OCI-M1 (cell line): ENCODE results near the gene GPR61.
A peak's percentile ranks its signal among the peaks of the same experiment; 100 is the strongest.

ENCODE experiments used
- DNase-seq: peaks from one replicate; lab custom pipeline; 2025; lab: John Stamatoyannopoulos, UW

Gene GPR61

GRCh38 chr1:109535971-109536491 is 3.6 kb upstream of the GPR61 start:
- DNase-seq: no peak

GRCh38 chr1:109537450-109538178 is 2.1 kb upstream of the GPR61 start:
- DNase-seq: no peak

GRCh38 chr1:109538827-109539555 is 681 bp upstream of the GPR61 start:
- DNase-seq: no peak

- no peak for DNase-seq
Measured at GRCh38 chr1:109541102-109541501, 1.4 kb downstream of the GPR61 start.

GRCh38 chr1:109542657-109543056 is 3.0 kb downstream of the GPR61 start:
- DNase-seq: no peak

- no peak for DNase-seq
Measured at GRCh38 chr1:109543283-109543987, 3.8 kb downstream of the GPR61 start.

- DNase-seq: no peak
Measured at GRCh38 chr1:109543988-109544735, 4.5 kb downstream of the GPR61 start.

GRCh38 chr1:109546311-109547109 is 6.8 kb downstream of the GPR61 start:
- peak; percentile 94 for DNase-seq

- DNase-seq: peak; percentile 74
Measured at GRCh38 chr1:109547463-109548320, 8.0 kb downstream of the GPR61 start.

- peak; percentile 98 for DNase-seq
Measured at GRCh38 chr1:109548321-109549267, 8.9 kb downstream of the GPR61 start, which contains the start of gene GNAI3. TSS of gene GNAI3 (plus strand) at chr1:109548615. CDS start at chr1:109548721, 106 bp downstream.

GRCh38 chr1:109556563-109556962 is 16.9 kb downstream of the GPR61 start:
- no peak for DNase-seq

- peak; percentile 23 for DNase-seq
Measured at GRCh38 chr1:109557520-109557919, 17.8 kb downstream of the GPR61 start.

- DNase-seq: no peak
Measured at GRCh38 chr1:109559995-109560394, 20.3 kb downstream of the GPR61 start.

GRCh38 chr1:109564194-109564878 is 24.7 kb downstream of the GPR61 start:
- no peak for DNase-seq

GRCh38 chr1:109565241-109565640 is 25.6 kb downstream of the GPR61 start:
- no peak for DNase-seq

GRCh38 chr1:109566982-109567381 is 27.3 kb downstream of the GPR61 start:
- no peak for DNase-seq

- DNase-seq: no peak
Measured at GRCh38 chr1:109567877-109568672, 28.4 kb downstream of the GPR61 start.
